ENCODE data around the gene SDHAF2. TPM values are rescaled to one million over a fixed set of nuclear protein-coding genes. Genes with fewer than 3 reads are reported as not detected.
"Not testable (repeated sequence)": the region's sequence is repeated elsewhere in the genome, so short reads cannot be mapped to it uniquely, and the experiment has no call there.

SDHAF2 gene
- total RNA-seq, 1 donor from 2014 or later, result 40.4 TPM

GRCh38 chr11:61476371-61476770 lies 46.4 kb downstream of the SDHAF2 start:
- DNase-seq (ENCODE audit: low spot score), result no peak

DNA sequence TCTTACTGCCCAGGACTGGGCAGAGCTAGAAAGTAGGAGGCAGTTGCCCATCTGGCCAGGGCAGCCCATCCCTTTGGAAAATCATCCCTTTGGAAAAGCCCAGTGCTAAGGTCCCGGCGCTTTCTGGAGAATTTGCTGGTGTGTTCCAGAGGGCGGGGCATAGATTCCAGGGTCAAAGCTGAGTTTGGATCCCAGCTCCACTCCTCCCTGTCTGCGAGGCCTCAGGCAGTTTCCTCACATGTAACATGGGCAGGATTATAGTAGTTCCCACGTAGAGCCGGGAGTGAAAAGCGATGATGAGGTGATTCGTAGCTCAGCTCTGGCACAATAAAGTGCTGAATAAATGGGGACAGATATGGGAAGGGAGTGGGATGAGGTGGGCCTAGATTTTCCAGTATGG lies 47.2 kb downstream of the SDHAF2 start:
- DNase-seq (ENCODE audit: low spot score), result no peak

DNA sequence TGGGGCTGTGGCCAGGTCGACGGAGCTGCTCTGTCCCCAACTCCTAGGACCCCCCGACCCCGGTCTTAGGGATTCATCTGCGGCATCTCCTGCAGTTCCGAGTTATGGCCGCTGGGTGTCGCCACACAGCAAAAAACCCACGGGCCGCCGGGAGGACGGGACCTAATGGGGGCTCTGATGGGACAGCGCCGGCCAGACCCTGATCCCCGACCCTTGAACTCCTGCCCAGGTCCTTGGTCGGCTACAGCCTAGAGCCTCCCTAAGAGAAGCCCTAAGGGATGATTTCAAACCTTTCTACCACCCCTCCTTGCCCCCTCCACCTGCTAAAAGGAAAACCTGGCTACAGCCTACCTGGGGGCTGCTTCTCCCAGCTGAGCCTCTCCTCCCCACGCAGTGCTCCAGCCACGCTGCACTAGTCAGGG lies 47.8 kb downstream of the SDHAF2 start:
- no peak for DNase-seq (ENCODE audit: low spot score)

- DNase-seq (ENCODE audit: low spot score), result not testable (repeated sequence)
Measured at GRCh38 chr11:61479360-61480058, 49.6 kb downstream of the SDHAF2 start.

- no peak for DNase-seq (ENCODE audit: low spot score)
Measured at GRCh38 chr11:61480261-61480993, 50.5 kb downstream of the SDHAF2 start.

DNA sequence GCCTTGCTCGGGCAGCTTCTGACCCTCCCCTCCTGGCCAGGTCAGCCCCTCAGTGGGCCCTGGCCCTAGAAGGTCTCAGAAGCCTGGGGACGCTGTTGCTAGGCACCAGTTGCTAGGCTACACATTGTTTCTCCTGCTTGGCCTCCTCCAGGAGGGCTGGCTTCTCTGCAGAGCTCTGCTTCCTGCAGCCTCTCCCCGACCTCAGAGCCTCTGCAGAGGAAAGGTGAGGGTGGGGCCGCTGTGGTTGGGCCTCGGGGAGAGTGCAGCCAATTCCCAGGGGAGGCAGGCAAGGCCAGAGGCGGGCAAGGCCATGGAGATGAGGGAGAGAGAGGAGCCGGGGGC lies 51.0 kb downstream of the SDHAF2 start:
- DNase-seq (ENCODE audit: low spot score), result peak; percentile 72

GRCh38 chr11:61481806-61482205 lies 51.9 kb downstream of the SDHAF2 start:
- no peak for DNase-seq (ENCODE audit: low spot score)

GRCh38 chr11:61482513-61482912 lies 52.6 kb downstream of the SDHAF2 start:
- no peak for DNase-seq (ENCODE audit: low spot score)

- no peak for DNase-seq (ENCODE audit: low spot score)
Measured at GRCh38 chr11:61484541-61484940, 54.6 kb downstream of the SDHAF2 start.

DNA sequence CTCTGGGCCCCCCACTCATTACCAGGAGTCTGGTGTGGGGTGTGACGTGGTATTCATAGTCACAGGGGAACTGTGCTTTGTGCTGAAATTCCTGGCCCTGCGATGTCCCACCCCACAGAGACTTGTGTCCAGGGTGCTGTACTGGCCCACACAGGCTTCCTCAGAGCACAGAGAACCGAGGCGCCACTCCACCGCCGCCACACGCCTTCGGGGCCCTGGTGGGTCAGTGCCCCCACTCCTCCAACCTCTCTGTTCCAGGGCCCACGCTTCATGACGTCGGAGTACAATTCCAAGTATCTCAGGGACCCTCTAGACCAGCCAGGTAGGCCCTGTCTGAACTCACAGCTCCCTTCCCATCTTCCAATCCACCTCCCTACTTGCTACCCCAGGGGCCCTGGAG lies 55.2 kb downstream of the SDHAF2 start:
- DNase-seq (ENCODE audit: low spot score), result no peak

DNA sequence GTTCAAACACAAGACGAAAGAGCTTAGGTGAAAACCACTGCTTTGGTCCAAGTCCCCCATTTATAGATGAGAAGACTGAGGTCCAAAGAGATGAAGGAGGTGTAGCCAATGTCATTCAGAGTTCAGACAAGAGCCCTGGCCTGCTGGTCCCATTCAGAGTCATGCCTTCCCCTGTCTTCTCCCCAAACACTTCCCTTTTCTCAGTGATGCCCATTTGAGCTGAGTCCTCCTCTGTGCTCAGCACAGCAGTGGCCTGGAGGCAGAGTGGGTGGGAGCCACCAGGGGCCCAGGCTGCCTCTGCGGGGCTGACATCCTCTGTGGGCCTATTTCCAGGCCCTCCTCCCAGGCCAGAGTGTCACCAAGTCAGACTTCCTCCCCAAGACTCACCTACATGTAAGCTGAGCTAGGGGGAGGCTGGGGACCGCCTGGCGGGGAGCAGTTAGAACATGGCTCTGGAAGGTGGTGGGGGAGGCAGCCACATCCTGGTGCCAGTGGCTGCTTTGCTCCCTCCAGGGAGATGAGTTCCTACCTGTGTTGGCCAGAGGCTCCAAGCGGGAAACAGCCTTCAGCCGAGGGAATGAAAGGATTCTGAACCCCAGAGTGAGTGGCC lies 56.2 kb downstream of the SDHAF2 start:
- no peak for DNase-seq (ENCODE audit: low spot score)

DNA sequence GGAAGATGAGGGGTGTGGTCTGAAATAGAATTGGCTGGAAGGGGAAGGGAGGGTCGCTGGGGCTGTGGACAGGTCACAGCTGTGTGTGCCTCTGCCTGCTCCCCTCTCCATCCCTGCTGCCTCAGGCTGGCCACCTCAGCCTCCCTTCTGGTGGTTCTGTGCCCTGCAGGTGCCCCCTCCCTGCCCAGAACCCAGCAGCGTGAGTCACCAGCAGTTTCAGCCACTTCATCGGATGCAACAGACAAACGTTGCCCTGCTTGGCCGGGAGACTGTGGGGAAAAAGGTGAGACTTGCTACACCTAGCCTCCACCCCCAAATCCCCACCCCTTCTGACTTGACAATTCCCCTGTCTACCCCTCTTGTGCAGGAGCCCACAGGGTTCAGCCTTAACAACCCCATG lies 56.9 kb downstream of the SDHAF2 start:
- DNase-seq (ENCODE audit: low spot score), result no peak

GRCh38 chr11:61487342-61488025 lies 57.6 kb downstream of the SDHAF2 start:
- no peak for DNase-seq (ENCODE audit: low spot score)

DNA sequence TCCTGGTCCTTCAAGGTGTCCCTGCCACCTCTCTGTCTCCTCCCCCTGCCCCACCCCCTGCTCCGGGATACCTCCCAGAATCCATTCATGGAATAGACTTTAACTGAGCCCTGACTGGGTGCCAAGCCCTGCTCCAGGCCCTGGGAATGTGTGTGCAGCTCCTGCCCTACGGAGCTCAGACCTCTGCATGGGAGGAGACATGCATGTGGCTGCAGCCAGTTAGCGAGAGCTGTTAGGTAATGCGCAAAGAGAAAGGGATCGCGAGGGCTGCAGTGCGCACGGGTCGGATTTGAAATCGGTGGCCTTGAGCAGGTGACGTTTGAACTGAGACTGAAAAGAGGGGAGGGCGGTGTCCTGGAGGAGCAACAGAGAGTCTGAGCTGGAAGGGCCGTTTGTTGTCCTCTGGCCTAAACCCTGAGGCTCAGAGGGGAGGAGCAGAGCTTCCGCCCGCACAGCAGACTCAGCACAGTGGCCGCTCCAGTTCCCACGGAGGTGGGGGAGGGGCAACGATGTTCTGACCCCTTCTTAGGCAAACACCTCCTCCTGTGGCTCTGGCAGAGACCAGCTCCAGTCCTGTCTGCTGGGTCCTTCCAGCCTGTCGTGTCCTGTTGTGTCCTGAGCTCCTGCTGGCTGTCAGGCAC lies 58.8 kb downstream of the SDHAF2 start:
- peak; percentile 79 for DNase-seq (ENCODE audit: low spot score)

GRCh38 chr11:61489833-61490721 lies 60.2 kb downstream of the SDHAF2 start:
- DNase-seq (ENCODE audit: low spot score), result no peak

DNA sequence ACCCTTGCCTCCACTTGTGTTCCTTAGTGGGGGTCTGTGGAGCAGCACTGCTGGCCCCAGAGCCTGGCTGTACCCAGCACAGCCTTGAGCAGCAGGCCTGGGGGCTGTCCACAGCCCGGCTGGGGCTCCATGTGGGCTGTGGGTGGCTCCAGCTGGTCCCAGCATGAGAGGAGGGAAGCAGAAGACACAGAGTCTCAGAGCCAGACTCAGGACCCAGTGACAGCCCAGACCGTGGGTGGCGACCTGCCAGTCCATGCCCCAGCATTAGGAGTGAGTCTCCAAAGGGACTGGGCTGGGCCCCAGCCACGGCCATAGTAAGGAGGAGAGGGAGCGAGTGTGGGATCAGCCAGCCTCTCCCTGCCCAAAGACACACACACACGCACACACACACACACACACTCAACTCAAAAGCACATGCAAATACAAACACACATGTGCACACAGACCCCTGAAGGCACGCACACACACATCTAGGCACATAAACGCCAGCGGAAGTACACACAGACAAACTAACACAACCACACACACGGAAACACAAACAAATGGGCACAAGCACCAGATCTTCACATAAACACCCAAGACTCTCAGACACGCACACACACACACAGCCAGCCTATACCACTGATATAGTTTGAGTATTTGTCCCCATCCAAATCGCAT lies 61.9 kb downstream of the SDHAF2 start:
- no peak for DNase-seq (ENCODE audit: low spot score)

DNA sequence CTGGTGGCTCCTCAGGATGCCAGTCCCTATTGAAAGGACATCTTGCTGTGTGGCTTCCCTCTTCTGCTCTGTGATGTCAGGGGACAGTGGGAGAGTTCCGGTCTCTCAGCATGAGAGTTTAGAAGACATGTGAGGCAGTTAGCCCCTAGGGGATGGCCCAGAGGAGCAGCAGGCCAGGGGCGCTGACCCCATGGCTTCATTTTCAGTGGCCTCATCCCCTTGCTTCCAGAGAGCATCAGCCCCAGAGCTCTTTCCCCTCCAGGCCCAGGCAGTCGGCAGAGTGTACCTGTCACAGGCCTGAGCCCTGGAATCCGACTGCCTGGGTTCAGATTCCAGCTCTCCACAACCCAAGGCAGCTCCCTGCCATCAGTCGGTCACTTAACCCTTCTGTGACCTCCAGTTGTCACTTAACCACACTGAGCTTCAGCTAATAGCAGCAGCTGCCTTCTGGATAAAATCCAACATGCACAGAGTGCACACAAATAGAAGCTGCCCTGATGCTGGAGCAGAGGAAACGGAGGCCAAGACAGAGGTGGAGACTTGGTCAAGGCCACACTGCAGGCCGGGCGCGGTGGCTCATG lies 64.5 kb downstream of the SDHAF2 start:
- DNase-seq (ENCODE audit: low spot score), result no peak

DNA sequence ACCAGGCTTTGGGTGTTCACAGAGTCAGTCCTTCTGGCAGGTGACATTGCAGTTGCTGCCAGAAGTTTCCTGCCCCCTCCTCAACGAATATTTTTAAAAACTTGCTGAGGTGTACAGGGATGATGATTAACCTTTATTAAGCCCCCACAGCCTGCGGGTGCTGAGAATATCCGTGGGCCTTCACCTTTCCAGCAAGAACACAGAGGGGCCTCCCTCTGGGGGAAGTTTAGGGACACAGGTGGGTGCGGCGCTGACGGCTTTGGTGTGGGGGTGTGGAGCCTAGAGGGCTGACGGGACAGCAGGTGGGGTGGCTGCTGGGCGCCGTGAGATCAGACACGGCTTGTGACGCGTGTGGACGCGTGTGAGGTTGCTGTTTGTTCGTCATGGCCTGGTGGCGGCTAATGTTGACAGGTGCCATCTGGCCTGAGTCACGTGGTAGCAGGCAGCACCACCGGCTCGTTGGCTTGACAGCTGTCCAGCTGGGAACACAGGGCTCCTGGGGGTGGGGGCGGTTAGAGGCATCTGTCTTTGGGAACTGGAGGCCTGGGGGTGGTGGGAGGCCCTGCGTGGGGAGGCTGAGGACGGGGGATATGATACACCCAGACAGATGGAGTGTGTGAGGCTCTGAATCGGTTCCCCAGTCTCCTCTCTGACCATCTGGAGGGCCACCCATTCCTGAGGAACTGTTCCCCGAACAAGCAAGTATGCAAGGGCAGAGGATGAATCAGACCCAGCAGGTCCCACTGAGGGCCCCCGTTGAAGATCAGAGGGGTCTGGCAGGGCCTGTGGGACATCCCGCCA lies 66.1 kb downstream of the SDHAF2 start:
- no peak for DNase-seq (ENCODE audit: low spot score)

All from ureter (tissue), 1 donor.